ENCODE measurements around the gene RXFP1.

The RXFP1 gene

DNA sequence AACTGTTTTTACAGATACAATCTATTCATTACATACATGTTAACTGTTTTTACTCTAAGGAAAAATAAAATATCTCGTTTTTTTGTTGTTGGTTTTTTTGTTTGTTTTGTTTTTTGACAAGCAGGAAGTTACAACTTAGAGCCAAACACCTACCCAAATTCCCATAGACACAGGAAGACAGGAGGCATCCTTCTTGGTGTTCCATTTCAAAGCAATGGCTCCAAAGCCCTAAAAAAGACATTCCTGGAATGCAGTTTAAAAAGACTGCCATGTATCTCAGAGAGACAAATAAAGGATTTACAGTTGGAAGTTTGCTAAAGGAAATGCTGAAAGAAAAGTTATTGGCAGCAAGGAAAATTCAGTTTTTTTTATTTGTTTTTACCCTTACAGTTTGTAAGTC lies 167.1 kb downstream of the RXFP1 start:
- Histone ChIP-seq H3K36me3 (ENCODE audit: insufficient read depth, low read length) (peaks cover 2% of the 10 kb centered on the region), H3K9me3 (ENCODE audit: control insufficient read depth, insufficient read depth, low read length) (no peaks in the 10 kb centered on the region), H3K4me1 (ENCODE audit: insufficient read depth, low read length) (peaks cover 6% of the 10 kb centered on the region), H3K9ac (ENCODE audit: low read depth, low read length) (no peak overlapping the region)
